Naive thymus-derived CD4-positive, alpha-beta T cell (primary cell): ENCODE measurements around the gene SLC39A3. TPM values are rescaled to one million over a fixed set of nuclear protein-coding genes. Genes with fewer than 3 reads are reported as not detected.

Source experiments
- ATAC-seq: fragments of 150-1000 bp; cut with Tn5 transposase; 2 replicates; pipeline ENCODE4 v1.10.0; 2021; ENCODE audit warnings: mild to moderate bottlenecking, moderate library complexity
- CTCF ChIA-PET: fragments of 350-600 bp; sonication (Branson Sonifier 250); formaldehyde crosslinking; loops from one replicate; lab custom pipeline; 2021; ENCODE audit warnings: antibody characterized with exemption; lab: Charles Lee
- POLR2A ChIA-PET: fragments of 350-600 bp; sonication (Branson Sonifier 250); formaldehyde crosslinking; loops from one replicate; lab custom pipeline; 2021; ENCODE audit warnings: antibody characterized with exemption, inconsistent platforms; lab: Charles Lee
- DNase-seq, 9 donors: peaks; one replicate each; pipeline versions ENCODE4 v3.0.0 to v3.0.0-alpha.2; 2020 to 2022; ENCODE audit warnings: mixed read lengths in 1 of 9
- H3K27ac ChIP-seq: one replicate; pipeline ENCODE4 v1.7.0; 2013; ENCODE audit warnings: mild to moderate bottlenecking, low read depth, low read length, moderate library complexity
- H3K27me3 ChIP-seq, 2 donors: one replicate each; pipeline ENCODE4 v1.7.0; 2013; ENCODE audit warnings: low read length in 2 of 2, mild to moderate bottlenecking in 2 of 2, moderate library complexity in 2 of 2; ENCODE audit not compliant: control insufficient read depth in 2 of 2, insufficient read depth in 2 of 2
- H3K36me3 ChIP-seq, 3 experiments: 1 replicate in 2 of 3; 2 replicates in 1 of 3; pipeline ENCODE4 v1.7.0; 2013; ENCODE audit warnings: low read length in 3 of 3, mild to moderate bottlenecking in 3 of 3, moderate library complexity in 1 of 3; ENCODE audit not compliant: insufficient read depth in 3 of 3, control insufficient read depth in 2 of 3
- H3K4me1 ChIP-seq, 2 donors: one replicate each; pipeline ENCODE4 v1.7.0; 2013; ENCODE audit warnings: low read length in 2 of 2, mild to moderate bottlenecking in 2 of 2, moderate library complexity in 1 of 2; ENCODE audit not compliant: control insufficient read depth in 2 of 2, insufficient read depth in 2 of 2
- H3K4me3 ChIP-seq: 2 replicates; pipeline ENCODE4 v1.7.0; 2013; ENCODE audit warnings: mild to moderate bottlenecking, low read length
- H3K9me3 ChIP-seq, 3 experiments: 1 replicate in 2 of 3; 2 replicates in 1 of 3; pipeline ENCODE4 v1.7.0; 2013; ENCODE audit warnings: low read length in 3 of 3; ENCODE audit not compliant: control insufficient read depth in 2 of 3
- H3K27ac Mint-ChIP-seq, 9 donors: one replicate each; pipeline ENCODE4 v1.8.0; 2020 to 2022; ENCODE audit warnings: mixed read lengths in 9 of 9, mild to moderate bottlenecking in 8 of 9, moderate library complexity in 5 of 9, inconsistent platforms in 2 of 9
- H3K27me3 Mint-ChIP-seq, 5 donors: one replicate each; pipeline ENCODE4 v1.8.0; 2021 to 2022; ENCODE audit warnings: mixed read lengths in 5 of 5, mild to moderate bottlenecking in 1 of 5
- H3K36me3 Mint-ChIP-seq, 5 donors: one replicate each; pipeline ENCODE4 v1.8.0; 2020 to 2022; ENCODE audit warnings: mixed read lengths in 5 of 5, mild to moderate bottlenecking in 3 of 5, inconsistent platforms in 1 of 5
- H3K4me1 Mint-ChIP-seq, 7 donors: one replicate each; pipeline ENCODE4 v1.8.0; 2020 to 2022; ENCODE audit warnings: mixed read lengths in 7 of 7, mild to moderate bottlenecking in 3 of 7, inconsistent platforms in 1 of 7
- H3K4me3 Mint-ChIP-seq, 10 donors: one replicate each; pipeline ENCODE4 v1.8.0; 2020 to 2022; ENCODE audit warnings: mild to moderate bottlenecking in 10 of 10, mixed read lengths in 10 of 10, moderate library complexity in 6 of 10, inconsistent platforms in 2 of 10
- H3K9me3 Mint-ChIP-seq, 11 donors: one replicate each; pipeline ENCODE4 v1.8.0; 2020 to 2022; ENCODE audit warnings: mixed read lengths in 11 of 11, mild to moderate bottlenecking in 4 of 11, inconsistent platforms in 1 of 11, moderate library complexity in 1 of 11
- intact Hi-C, 2 donors: fragments of 100-400 bp; cut with micrococcal nuclease; formaldehyde crosslinking; loops; one replicate each; pipeline ENCODE4 v1.15.1; 2023
- polyA plus RNA-seq, 2 donors: library from polyadenylated mRNA; unstranded; fragments of 300-500 nt; fragmentation: Illumina TruSeq; gene quantifications; one replicate each; pipeline ENCODE4 v1.2.3, GENCODE V29; 2021
- total RNA-seq, 6 experiments: library from RNA in 5 of 6; stranded (reverse) in 5 of 6; gene quantifications; 1 replicate in 5 of 6; 2 replicates in 1 of 6; pipeline ENCODE4 v1.2.3 and lab custom pipeline; 2021 to 2026

SLC39A3 gene
- total and polyA plus RNA-seq, 7 experiments from 2014 or later = 10.1 to 42.1 (median 20.0) TPM

DNA sequence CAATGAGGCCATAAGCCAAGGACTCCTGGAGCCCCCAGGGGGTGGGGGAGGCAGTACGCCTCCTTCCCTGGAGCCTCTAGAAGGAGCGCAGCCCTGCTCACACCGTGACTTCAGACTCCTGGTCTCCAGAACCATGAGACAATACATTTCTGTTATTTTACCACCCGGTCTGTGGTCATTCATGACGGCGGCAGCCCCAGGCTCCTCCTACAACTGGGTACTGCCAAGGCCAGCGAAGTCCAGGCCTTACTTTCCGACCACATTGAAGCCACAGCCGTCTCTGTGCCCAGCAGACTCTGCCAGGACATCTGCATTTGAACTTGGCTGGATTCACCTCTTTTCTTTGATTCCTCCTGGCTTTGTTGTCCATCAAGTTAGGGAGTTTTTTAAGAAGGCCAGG, 47.9 kb downstream of the SLC39A3 start:
- DNase-seq (no peak), ATAC-seq (no peak)
- H3K4me1 ChIP-seq = no peaks in the 10 kb centered on the region
- no peaks in the 10 kb centered on the region for H3K9me3 ChIP-seq
- no peaks in the 10 kb centered on the region for H3K36me3 ChIP-seq
- H3K36me3 Mint-ChIP-seq = peaks cover 0 to 6% (median 0%) of the 10 kb centered on the region in 5 donors
- H3K27me3 Mint-ChIP-seq = no peaks in the 10 kb centered on the region
- intact Hi-C loops = no loop called here
- H3K4me1 Mint-ChIP-seq = peaks cover 0 to 11% (median 7%) of the 10 kb centered on the region in 7 donors
- ChIA-PET POLR2A (no interaction called here), CTCF (no interaction called here)
- H3K9me3 Mint-ChIP-seq = no peaks in the 10 kb centered on the region
- H3K4me3 ChIP-seq = no peak overlapping the region
- no peak overlapping the region for H3K27ac Mint-ChIP-seq
- H3K27me3 ChIP-seq = no peaks in the 10 kb centered on the region
- no peak overlapping the region for H3K27ac ChIP-seq
- no peak overlapping the region for H3K4me3 Mint-ChIP-seq

- CTCF ChIA-PET = no interaction called here
- Histone ChIP-seq H3K9me3 (no peaks in the 10 kb centered on the region), H3K4me1 (no peaks in the 10 kb centered on the region), H3K36me3 (no peaks in the 10 kb centered on the region), H3K27ac (no peak overlapping the region), H3K27me3 (no peaks in the 10 kb centered on the region), H3K4me3 (no peak overlapping the region)
- H3K27ac Mint-ChIP-seq = no peak overlapping the region
- H3K27me3 Mint-ChIP-seq = no peaks in the 10 kb centered on the region
- DNase-seq = no peak
- POLR2A ChIA-PET = interaction anchor here (0.6 kb wide), 1 partner anchor 361 kb away, joined by 3 read pairs; no protein-coding TSS in a partner anchor
- peaks cover 0 to 8% (median 6%) of the 10 kb centered on the region in 7 donors for H3K4me1 Mint-ChIP-seq
- H3K4me3 Mint-ChIP-seq = no peak overlapping the region
- intact Hi-C loops = no loop called here
- peaks cover 0 to 10% (median 0%) of the 10 kb centered on the region in 5 donors for H3K36me3 Mint-ChIP-seq
- no peak for ATAC-seq
- H3K9me3 Mint-ChIP-seq = no peaks in the 10 kb centered on the region
Observed at GRCh38 chr19:2690856-2691255, 49.0 kb downstream of the SLC39A3 start.

DNA sequence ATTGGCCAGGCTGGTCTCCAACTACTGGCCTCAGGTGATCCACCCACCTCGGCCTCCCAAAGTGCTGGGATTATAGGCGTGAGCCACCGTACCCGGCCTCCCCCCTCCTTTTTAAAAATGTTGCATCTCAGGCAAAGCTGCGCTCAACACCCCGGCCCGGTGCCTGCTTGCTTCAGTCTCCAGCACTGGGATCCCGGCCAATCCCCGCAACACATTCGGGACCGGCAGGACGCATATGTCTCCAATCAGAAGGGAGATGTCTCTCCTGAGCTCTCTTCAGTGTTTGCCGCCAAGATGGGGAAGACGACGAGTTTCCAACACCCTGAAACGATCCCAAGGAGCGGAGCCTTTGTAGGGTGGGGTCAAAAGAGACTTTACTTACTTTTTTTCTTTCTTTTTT, 53.5 kb downstream of the SLC39A3 start:
- Histone ChIP-seq H3K9me3 (no peaks in the 10 kb centered on the region), H3K36me3 (no peaks in the 10 kb centered on the region), H3K27me3 (no peaks in the 10 kb centered on the region), H3K4me3 (no peak overlapping the region), H3K27ac (no peak overlapping the region), H3K4me1 (no peaks in the 10 kb centered on the region)
- Mint-ChIP-seq H3K4me3 (no peak overlapping the region), H3K4me1 (no peaks in the 10 kb centered on the region), H3K27me3 (no peaks in the 10 kb centered on the region), H3K36me3 (peaks cover 0 to 20% (median 0%) of the 10 kb centered on the region in 5 donors), H3K9me3 (peaks cover 0 to 1% (median 0%) of the 10 kb centered on the region in 11 donors), H3K27ac (no peak overlapping the region)
- intact Hi-C loops = no loop called here
- CTCF ChIA-PET = interaction anchor here (0.6 kb wide), 1 partner anchor 188 kb away, joined by 3 read pairs; no protein-coding TSS in a partner anchor
- POLR2A ChIA-PET = no interaction called here
- no peak for ATAC-seq
- no peak for DNase-seq

- H3K4me1 Mint-ChIP-seq = no peaks in the 10 kb centered on the region
- no peak overlapping the region for H3K4me3 Mint-ChIP-seq
- ATAC-seq (no peak), DNase-seq (no peak)
- no peaks in the 10 kb centered on the region for H3K27me3 Mint-ChIP-seq
- no peaks in the 10 kb centered on the region for H3K9me3 ChIP-seq
- H3K4me3 ChIP-seq = no peak overlapping the region
- H3K9me3 Mint-ChIP-seq = peaks cover 0 to 1% (median 0%) of the 10 kb centered on the region in 11 donors
- H3K4me1 ChIP-seq = no peaks in the 10 kb centered on the region
- no peak overlapping the region for H3K27ac ChIP-seq
- intact Hi-C loops = no loop called here
- no peak overlapping the region for H3K27ac Mint-ChIP-seq
- H3K36me3 Mint-ChIP-seq = peaks cover 0 to 20% (median 0%) of the 10 kb centered on the region in 5 donors
- CTCF ChIA-PET = no interaction called here
- H3K27me3 ChIP-seq = no peaks in the 10 kb centered on the region
- POLR2A ChIA-PET = no interaction called here
- H3K36me3 ChIP-seq = no peaks in the 10 kb centered on the region
Observed at GRCh38 chr19:2685204-2685704, 54.6 kb downstream of the SLC39A3 start.

DNA sequence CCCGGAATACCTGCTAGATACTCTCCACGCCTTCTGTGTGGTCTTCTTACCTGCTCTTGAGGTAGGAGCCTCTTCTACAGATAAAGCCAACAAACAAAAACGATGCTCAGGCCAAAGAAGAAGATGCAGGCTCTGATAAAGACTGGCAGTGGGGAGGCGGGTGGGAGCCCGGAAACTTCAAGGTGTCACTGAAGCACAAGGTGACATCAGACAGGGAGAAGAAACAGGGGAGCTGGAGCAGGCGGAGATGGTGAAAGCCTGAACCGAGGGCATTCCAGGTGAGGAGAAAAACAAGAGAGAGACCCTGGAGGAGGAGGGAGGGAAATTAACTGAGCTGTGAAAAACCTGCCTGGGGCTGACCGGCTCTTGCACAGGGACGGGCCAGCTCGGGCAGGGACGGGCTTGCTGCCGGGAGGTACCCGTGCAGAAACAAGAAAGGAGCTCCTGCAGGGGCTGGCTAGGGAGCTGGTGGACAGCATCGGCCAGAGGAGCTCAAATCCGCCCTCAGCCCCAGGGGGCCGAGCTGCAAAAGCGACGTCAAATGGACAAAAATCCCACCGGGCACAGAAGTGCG, 56.3 kb downstream of the SLC39A3 start:
- intact Hi-C loops = no loop called here
- Mint-ChIP-seq H3K27me3 (no peaks in the 10 kb centered on the region), H3K36me3 (peaks cover 0 to 20% (median 0%) of the 10 kb centered on the region in 5 donors), H3K4me1 (peaks cover 0 to 4% (median 0%) of the 10 kb centered on the region in 7 donors), H3K9me3 (peaks cover 0 to 1% (median 0%) of the 10 kb centered on the region in 11 donors), H3K4me3 (no peak overlapping the region), H3K27ac (peak overlapping the region in 1 of 9 donors; percentile 26)
- Histone ChIP-seq H3K4me1 (no peaks in the 10 kb centered on the region), H3K27ac (no peak overlapping the region), H3K27me3 (no peaks in the 10 kb centered on the region), H3K4me3 (no peak overlapping the region), H3K9me3 (no peaks in the 10 kb centered on the region), H3K36me3 (no peaks in the 10 kb centered on the region)
- ChIA-PET CTCF (no interaction called here), POLR2A (no interaction called here)
- no peak for DNase-seq
- ATAC-seq = no peak

Other genes with a start within 250 kb of the SLC39A3 start
- gene GNG7, start 37.3 kb downstream of the SLC39A3 start, total RNA-seq = 1 to 10 TPM in 4 of 5 experiments, under 1 TPM in 1; 0.31 to 6.8 (median 6.6) TPM
- 1 to 10 TPM; 3.2 to 4.1 TPM for gene GNG7, start 37.3 kb downstream of the SLC39A3 start, polyA plus RNA-seq
- under 1 TPM in 4 of 5 experiments, not detected in 1; 0.07 to 0.53 (median 0.33) TPM for gene DIRAS1, start 18.6 kb downstream of the SLC39A3 start, total RNA-seq
- gene DIRAS1, start 18.6 kb downstream of the SLC39A3 start, polyA plus RNA-seq = not detected
- 10 to 100 TPM; 32.2 to 47.8 (median 37.9) TPM for gene SGTA, start 43.3 kb upstream of the SLC39A3 start, total RNA-seq
- gene SGTA, start 43.3 kb upstream of the SLC39A3 start, polyA plus RNA-seq = 10 to 100 TPM; 25.3 to 40.9 TPM
- 10 to 100 TPM; 26.4 to 98.2 (median 29.7) TPM for gene THOP1, start 45.5 kb upstream of the SLC39A3 start, total RNA-seq
- gene THOP1, start 45.5 kb upstream of the SLC39A3 start, polyA plus RNA-seq = 10 to 100 TPM; 27.6 to 38.4 TPM
- gene ZNF554, start 79.9 kb upstream of the SLC39A3 start, total RNA-seq = 1 to 10 TPM; 3.7 to 9.2 (median 5.8) TPM
- 1 to 10 TPM; 3.6 to 7.1 TPM for gene ZNF554, start 79.9 kb upstream of the SLC39A3 start, polyA plus RNA-seq
- 1 to 10 TPM; 1.2 to 10.0 (median 2.7) TPM for gene ZNF555, start 101.5 kb upstream of the SLC39A3 start, total RNA-seq
- 1 to 10 TPM; 2.4 to 7.1 TPM for gene ZNF555, start 101.5 kb upstream of the SLC39A3 start, polyA plus RNA-seq
- not detected for gene ZNF556, start 127.3 kb upstream of the SLC39A3 start, total RNA-seq
- not detected for gene ZNF556, start 127.3 kb upstream of the SLC39A3 start, polyA plus RNA-seq
- gene ZNF57, start 160.9 kb upstream of the SLC39A3 start, total RNA-seq = 1 to 10 TPM; 1.7 to 5.0 (median 2.2) TPM
- 1 to 10 TPM in 1 of 2 donors, under 1 TPM in 1; 0.97 to 4.3 TPM for gene ZNF57, start 160.9 kb upstream of the SLC39A3 start, polyA plus RNA-seq
- 1 to 10 TPM; 2.0 to 5.8 (median 4.3) TPM for gene ZNF77, start 205.0 kb upstream of the SLC39A3 start, total RNA-seq
- gene ZNF77, start 205.0 kb upstream of the SLC39A3 start, polyA plus RNA-seq = 1 to 10 TPM; 2.6 to 3.3 TPM
- gene TLE6, start 237.5 kb upstream of the SLC39A3 start, total RNA-seq = under 1 TPM in 2 of 5 experiments, not detected in 3; 0.60 to 0.64 TPM
- gene TLE6, start 237.5 kb upstream of the SLC39A3 start, polyA plus RNA-seq = under 1 TPM in 1 of 2 donors, not detected in 1; 0.52 TPM